GM18499 (cell line): ENCODE data around the gene TBX21.

Experiments
- ATAC-seq: cut with Tn5 transposase; IDR thresholded peaks from one replicate; pipeline ENCODE4 v1.9.1; 2021; ENCODE audit warnings: moderate number of reproducible peaks; ENCODE audit not compliant: insufficient read depth, unreplicated experiment

The TBX21 gene

GRCh38 chr17:47696717-47697642 lies 36.1 kb upstream of the TBX21 start:
- no peak for ATAC-seq

- ATAC-seq: no peak
These were observed 34.9 kb upstream of the TBX21 start for GRCh38 chr17:47697906-47698711.

DNA sequence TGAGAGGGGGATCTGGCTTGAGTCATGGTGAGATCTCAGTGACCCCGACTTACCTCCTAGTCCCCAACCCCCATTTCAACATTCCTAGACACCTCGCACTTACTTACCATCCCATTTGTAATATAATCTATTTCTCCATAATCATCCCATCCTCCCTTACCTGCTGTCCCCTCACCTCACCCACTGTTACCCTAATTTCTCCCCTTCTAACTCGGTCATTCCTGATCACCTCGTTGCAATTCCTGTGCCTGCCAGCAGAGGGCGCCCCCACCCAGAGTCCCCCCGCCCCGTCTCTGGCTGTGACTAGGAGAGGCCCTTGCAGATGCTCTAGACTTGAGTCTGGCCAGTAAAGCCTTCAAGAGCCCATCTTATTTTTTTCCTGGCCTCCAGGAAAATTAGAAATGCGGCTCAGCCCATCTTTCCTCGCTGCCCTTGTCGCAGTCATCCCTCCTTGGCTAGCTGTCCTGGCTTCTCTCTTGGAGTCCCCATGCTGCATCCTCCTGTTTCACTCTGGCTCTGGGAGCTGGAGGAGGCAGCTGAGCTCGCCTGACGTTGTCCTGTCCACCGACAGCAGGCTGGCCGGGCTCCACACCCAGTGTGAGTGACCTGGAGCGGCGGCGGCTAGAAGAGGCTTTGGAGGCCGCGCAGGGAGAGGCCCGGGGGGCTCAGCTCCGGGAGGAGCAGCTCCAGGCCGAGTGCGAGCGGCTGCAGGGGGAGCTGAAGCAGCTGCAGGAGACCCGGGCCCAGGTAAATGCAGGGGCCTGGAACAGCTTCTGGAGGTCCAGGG lies 34.1 kb upstream of the TBX21 start:
- ATAC-seq: no peak

GRCh38 chr17:47699536-47699840 lies 33.5 kb upstream of the TBX21 start:
- no peak for ATAC-seq

GRCh38 chr17:47700471-47701449 lies 32.3 kb upstream of the TBX21 start:
- no peak for ATAC-seq

DNA sequence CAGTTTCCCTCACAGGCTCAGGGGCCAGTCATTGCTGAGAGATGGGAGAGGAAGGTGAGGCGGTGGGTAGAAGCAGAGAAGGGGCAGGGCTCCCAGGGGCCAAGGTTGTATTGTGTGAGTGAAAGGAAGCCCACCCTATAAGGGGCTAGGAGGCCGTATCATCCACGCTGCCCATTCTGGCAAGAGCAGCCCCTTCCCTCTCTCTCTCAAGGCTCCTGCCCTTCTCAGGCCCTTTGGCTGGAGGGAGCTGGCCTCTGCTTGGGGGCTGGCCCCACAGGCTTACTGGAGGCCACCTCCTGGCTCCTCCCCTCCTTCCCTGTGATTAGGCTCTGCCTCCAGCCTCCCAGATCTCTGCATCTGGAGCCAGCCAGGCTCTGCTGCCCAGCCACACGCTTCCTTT lies 31.4 kb upstream of the TBX21 start:
- no peak for ATAC-seq

DNA sequence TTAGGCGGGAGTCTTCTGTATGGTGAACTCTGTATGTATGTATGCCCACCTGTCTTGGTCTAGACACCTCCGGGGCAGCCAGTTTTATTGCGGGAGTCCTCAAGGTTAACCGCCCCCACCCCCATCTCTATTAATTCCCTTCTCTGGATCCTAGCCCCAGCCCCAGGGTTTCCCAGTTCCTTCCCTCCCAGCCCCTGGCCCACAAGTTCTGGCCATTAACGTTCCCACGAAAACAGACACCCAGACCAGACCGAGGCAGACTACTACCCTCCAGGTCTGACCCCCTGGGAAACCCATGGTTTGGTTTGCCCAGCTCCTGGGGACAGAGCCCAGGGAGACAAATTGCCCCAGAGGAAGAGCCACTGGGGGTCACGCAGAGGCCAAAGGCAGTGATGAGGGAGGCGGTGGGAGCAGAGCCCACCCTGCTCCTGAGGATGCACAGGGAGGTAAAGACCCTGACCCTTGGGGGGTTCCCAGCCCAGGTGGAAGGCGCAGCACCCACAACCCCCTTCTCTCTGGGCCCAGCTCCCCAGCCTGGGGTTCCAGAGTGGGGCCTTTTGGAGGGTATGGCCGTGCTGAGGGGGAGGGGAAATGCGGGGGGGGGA lies 30.5 kb upstream of the TBX21 start:
- no peak for ATAC-seq

DNA sequence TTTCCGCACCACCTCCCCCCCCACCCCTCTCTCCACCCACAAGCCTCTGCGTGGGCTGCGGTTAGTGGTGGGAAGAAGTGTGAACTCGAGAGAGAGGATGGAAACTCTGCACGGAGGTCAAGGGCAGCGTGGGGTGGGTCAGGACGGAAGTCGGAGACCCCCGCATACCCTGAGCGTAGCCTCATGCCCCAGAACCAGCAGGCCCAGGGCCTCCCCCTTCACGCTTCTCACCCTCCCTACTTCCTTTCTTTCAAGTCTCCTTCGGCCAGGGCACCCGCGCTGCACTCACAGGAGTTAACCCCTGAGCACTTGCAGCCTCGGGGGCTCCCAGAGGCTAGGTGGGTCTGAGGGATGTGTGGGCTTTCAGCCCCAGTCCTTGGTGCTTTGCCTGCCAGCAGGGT lies 29.8 kb upstream of the TBX21 start:
- no peak for ATAC-seq

- no peak for ATAC-seq
These were observed 29.4 kb upstream of the TBX21 start for GRCh38 chr17:47703671-47704070.

- no peak for ATAC-seq
These were observed 28.9 kb upstream of the TBX21 start for GRCh38 chr17:47704116-47704515.

DNA sequence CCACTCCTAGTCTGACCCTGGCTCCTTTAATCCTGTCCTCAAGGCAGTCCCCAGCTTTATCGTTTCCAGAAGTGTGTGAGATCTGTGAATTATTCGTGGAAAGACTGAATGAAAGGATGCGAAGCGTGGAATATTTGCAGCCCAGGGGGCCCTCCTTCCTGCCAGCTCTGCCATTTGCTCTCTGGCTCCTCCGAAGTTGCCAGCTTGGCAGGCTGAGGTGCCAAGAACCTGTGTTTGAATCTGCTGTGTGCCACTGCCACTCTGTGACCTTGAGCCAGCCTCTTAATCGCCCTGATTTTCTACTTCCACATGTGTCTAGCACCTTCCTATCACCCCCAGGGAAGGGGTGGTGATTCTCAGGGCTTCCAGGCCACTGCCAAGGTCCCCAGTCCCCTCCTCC lies 28.3 kb upstream of the TBX21 start:
- ATAC-seq: no peak

DNA sequence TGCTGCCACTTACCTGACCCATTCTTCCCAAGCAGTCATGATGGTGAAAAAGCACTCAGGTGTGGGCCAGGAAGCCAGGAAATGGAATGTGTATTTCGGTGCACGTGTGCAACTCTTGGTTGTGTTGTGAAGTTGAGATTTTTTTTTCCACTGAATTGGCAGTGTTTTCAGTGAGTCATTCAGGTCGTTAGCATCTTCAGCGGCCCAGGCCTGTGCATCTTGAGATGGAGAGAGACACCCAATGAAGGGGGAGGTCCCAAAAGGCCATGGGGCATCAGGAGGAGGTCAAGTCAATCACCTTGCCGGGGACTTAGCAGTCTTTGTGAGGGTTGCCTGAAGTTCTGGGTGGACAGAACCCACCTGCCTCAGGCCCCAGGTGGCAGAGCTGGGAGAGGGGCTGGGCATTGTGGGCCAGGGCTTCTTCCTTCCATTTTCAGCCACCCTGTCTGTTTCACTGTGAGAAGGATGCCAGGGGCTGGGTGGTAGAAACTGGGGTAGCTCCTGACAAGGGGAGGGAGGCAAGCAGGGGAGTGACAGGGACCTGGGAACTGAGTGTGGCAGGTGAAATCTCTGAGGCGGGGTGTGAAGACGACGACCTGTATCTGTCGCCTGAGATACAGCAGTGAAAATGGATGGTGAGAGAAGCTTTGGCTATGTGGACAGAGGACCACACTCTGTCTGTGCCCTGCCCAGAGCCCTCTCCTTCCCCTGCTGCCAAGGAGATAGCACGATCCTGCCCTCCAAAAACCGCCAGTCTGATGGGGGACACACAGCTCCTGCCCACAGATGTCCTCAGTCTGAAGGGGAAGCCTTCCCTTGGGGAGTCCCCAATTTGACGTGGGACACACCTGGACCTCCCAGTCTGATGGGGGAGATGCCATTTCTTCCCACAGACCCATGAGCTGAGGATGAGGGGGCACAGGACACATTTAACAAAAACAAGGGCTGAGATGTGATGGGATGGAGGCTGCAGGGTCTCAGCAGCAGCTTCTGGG lies 27.2 kb upstream of the TBX21 start:
- no peak for ATAC-seq

GRCh38 chr17:47707056-47707804 lies 25.8 kb upstream of the TBX21 start:
- no peak for ATAC-seq

DNA sequence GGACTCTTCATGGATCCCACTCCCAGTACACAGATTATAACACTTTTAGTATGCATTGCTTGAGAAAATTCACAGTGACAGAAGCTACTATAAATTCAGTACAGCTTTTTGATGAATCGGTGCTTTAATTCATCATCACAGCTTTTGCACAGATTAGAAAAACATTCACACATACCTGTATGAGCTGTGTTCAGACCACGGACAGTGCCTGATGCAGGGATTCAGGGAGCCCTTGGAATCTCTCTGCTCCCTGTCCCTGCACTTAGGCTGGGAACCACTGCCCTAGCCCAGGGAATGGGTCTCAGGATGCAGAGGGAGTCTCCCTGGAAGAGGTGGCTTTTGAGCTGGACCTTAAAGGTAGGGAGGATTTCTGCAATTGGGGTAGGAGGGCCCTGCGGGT lies 25.2 kb upstream of the TBX21 start:
- no peak for ATAC-seq

- ATAC-seq: no peak
These were observed 24.6 kb upstream of the TBX21 start for GRCh38 chr17:47708312-47708863.

DNA sequence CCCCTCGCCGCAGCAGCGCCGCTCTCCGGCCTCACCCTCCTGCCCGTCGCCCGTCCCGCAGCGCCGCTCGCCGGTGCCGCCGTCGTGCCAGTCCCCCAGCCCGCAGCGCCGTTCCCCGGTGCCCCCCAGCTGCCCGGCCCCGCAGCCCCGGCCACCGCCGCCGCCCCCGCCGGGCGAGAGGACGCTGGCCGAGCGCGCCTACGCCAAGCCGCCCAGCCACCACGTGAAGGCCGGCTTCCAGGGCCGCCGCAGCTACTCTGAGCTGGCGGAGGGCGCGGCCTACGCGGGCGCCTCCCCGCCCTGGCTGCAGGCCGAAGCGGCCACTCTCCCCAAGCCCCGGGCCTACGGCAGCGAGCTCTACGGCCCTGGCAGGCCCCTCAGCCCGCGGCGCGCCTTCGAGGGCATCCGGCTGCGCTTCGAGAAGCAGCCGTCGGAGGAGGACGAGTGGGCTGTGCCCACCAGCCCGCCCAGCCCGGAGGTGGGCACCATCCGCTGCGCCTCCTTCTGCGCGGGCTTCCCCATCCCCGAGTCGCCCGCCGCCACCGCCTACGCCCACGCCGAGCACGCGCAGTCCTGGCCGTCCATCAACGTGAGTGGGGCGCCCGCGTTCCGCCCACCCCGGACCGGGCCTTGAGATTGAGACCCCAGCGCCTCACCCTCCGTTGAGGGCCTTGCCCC lies 24.0 kb upstream of the TBX21 start:
- no peak for ATAC-seq

DNA sequence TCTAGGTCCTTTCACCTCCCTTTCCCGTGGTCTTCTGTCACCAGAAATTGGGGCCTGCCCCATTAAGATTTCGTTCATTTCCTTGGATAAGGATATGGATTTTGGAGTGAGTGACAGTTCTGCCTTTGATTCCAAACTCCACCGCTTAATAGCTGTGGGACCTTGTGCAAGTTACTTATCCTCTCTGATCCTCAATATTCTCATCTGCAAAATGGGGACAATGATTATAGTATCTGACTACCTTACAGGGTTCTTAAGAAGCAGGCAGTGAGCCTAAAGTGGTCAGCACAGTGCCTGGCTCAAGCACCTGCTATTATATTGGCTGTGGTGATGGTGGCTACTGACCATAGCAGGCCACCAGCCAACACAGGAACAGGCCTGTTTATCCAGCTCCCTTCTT lies 23.4 kb upstream of the TBX21 start:
- ATAC-seq: no peak
